Heart right ventricle (tissue), 16 donors: ENCODE measurements around the gene RNF222. TPM values are rescaled to one million over a fixed set of nuclear protein-coding genes. Genes with fewer than 3 reads are reported as not detected.
A peak's percentile ranks its signal among the peaks of the same experiment; 100 is the strongest.

Experiments used
- ATAC-seq, 8 donors: fragments of 200-7000 bp; cut with Tn5 transposase; one replicate each; pipeline ENCODE4 v1.9.1; 2020; ENCODE audit warnings: mild to moderate bottlenecking in 8 of 8, moderate library complexity in 8 of 8, moderate number of reproducible peaks in 1 of 8
- DNase-seq, 2 donors: peaks; one replicate each; pipeline ENCODE4 v3.0.0-alpha.2; 2020
- H3K27ac ChIP-seq, 10 donors: fragments of 200-600 bp; sonication (generic) in 2 of 10; one replicate each; pipeline versions ENCODE4 v1.5.0 to v1.8.0; 2020 to 2022; ENCODE audit warnings: mild to moderate bottlenecking in 3 of 10
- H3K27me3 ChIP-seq, 7 donors: fragments of 200-600 bp; one replicate each; pipeline ENCODE4 v1.8.0; 2021 to 2022; ENCODE audit warnings: mild to moderate bottlenecking in 2 of 7
- H3K36me3 ChIP-seq, 9 donors: fragments of 200-600 bp; sonication (generic) in 1 of 9; one replicate each; pipeline versions ENCODE4 v1.5.0 to v1.8.0; 2020 to 2022; ENCODE audit warnings: mild to moderate bottlenecking in 2 of 9
- H3K4me1 ChIP-seq, 9 donors: fragments of 200-600 bp; sonication (generic) in 1 of 9; one replicate each; pipeline versions ENCODE4 v1.5.0 to v1.8.0; 2020 to 2022; ENCODE audit warnings: mild to moderate bottlenecking in 4 of 9
- H3K4me3 ChIP-seq, 10 donors: fragments of 200-600 bp; sonication (generic) in 2 of 10; one replicate each; pipeline versions ENCODE4 v1.5.0 to v1.8.0; 2020 to 2022; ENCODE audit warnings: mild to moderate bottlenecking in 7 of 10, moderate library complexity in 2 of 10
- H3K9me3 ChIP-seq, 11 donors: fragments of 200-600 bp in 10 of 11; sonication (generic) in 2 of 11; one replicate each; pipeline versions ENCODE4 v1.5.0 to v1.8.0; 2013 to 2022; ENCODE audit warnings: mild to moderate bottlenecking in 2 of 11, control low read depth in 1 of 11, moderate library complexity in 1 of 11
- WGBS, 2 donors: extraction: QIAGEN DNeasy Blood & Tissue Kit; methylation state at CpG; one replicate each; pipeline ENCODE4 v1.1.7; 2013; ENCODE audit warnings: inconsistent platforms in 1 of 2; 5-methylcytosine and 5-hydroxymethylcytosine counted together
- intact Hi-C, 10 donors: fragments of 100-400 bp; cut with DNase I; formaldehyde crosslinking; loops; one replicate each; pipeline versions ENCODE4 v1.11.1 to v1.14.2; 2022
- polyA plus RNA-seq, 2 donors: library from polyadenylated mRNA; stranded (reverse); fragments of 200-250 nt; gene quantifications; one replicate each; pipeline ENCODE4 v1.2.3, GENCODE V29; 2013
- total RNA-seq, 10 donors: library from RNA; stranded (reverse); fragmentation: NEBNext Ultra II Directional in 3 of 10; extraction: Animal tissue kit (Norgen Biotek cat#: 25700) in 3 of 10; gene quantifications; one replicate each; pipeline versions ENCODE4 v1.2.1 to v1.2.4, GENCODE V29; 2021 to 2023
- TF ChIP-seq, protein P1 (sequence below), 9 donors: fragments of 200-600 bp; sonication (generic) in 2 of 9; IDR thresholded peaks; one replicate each; pipeline versions ENCODE4 v1.5.0 to v1.8.0; 2021 to 2022; ENCODE audit warnings: antibody characterized with exemption in 9 of 9, mild to moderate bottlenecking in 5 of 9, moderate library complexity in 1 of 9
- donor health status: Arrhythmogenic right ventricular cardiomyopathy.
- donor health status: ischemic (EF 13 %, LVEDD 7.1; RV severe dilation, severe dysfunction).
- donor health status: healthy with polysubstance abuse.
- donor health status: DM: no; HTN: yes; CAD: no.
- donor health status: DM: no; HTN: no; CAD: no.
- donor health status: ischemic (EF 25% LVEDD 6.9; RV normal size, moderate dysfunction).
- donor health status: ischemic (EF 25% LVEDD 5.7; RV mildly dilated, moderate dysfunction).
- donor health status: healthy.
- donor health status: DM: yes; HTN: yes; CAD: no.
- donor health status: Ischemic cardiomyopathy.
- donor health status: ischemic (EF 35%, LVEDD 5.7; RV mildly dilated, moderate dysfunction).
- donor health status: nonischemic (EF 11% LVEDD 7.7; RV severe dilation, severe dysfunction).
- donor health status: DM: yes; HTN: yes; CAD: no.
- donor health status: PGD.
- donor health status: ischemic (EF 29% LVEDD 5.4; RV normal size, mild dysfunction).
- donor health status: nonischemic (EF 23%, LVEDD 6.1; RV moderate dilation, normal function).

RNF222 gene
- total and polyA plus RNA-seq, 12 donors: not detected

DNA sequence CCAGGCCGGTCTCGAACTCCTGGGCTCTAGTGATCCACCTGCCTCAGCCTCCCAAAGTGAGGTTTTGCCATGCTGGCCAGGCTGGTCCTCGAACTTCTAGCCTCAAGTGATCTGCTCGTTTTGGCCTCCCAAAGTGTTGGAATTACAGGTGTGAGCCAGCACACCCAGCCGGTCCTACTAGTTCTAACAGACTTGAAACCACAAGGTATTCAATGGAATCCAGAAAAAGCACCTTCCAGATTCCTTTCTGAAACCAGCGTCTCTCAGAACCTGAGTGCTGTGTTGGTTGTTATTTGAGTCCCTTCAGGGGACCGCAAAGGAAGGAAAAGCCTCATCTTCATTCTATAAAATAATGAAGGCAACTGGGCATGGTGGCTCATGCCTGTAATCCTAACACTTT, 25.2 kb downstream of the RNF222 start:
- peaks cover 0 to 54% (median 16%) of the 10 kb centered on the region in 9 donors for H3K36me3 ChIP-seq
- H3K27ac ChIP-seq: peak overlapping the region in 6 of 10 donors; percentile 27 to 64 (median 40)
- DNase-seq: no peak
- peaks cover 3 to 47% (median 36%) of the 10 kb centered on the region in 9 donors for H3K4me1 ChIP-seq
- no peak for ATAC-seq
- intact Hi-C loops: loop anchor here in 1 of 10 donors (10.0 kb wide), 1 partner anchor 148 kb away; no protein-coding TSS in a partner anchor
- H3K4me3 ChIP-seq: no peak overlapping the region
- TF ChIP-seq, protein P1, sequence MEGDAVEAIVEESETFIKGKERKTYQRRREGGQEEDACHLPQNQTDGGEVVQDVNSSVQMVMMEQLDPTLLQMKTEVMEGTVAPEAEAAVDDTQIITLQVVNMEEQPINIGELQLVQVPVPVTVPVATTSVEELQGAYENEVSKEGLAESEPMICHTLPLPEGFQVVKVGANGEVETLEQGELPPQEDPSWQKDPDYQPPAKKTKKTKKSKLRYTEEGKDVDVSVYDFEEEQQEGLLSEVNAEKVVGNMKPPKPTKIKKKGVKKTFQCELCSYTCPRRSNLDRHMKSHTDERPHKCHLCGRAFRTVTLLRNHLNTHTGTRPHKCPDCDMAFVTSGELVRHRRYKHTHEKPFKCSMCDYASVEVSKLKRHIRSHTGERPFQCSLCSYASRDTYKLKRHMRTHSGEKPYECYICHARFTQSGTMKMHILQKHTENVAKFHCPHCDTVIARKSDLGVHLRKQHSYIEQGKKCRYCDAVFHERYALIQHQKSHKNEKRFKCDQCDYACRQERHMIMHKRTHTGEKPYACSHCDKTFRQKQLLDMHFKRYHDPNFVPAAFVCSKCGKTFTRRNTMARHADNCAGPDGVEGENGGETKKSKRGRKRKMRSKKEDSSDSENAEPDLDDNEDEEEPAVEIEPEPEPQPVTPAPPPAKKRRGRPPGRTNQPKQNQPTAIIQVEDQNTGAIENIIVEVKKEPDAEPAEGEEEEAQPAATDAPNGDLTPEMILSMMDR (IDR thresholded peaks at IDR 0.05): no peak
- no peaks in the 10 kb centered on the region for H3K27me3 ChIP-seq
- 86 to 87% methylated on average over 7 of the region's 7 CpGs for WGBS, 2 donors
- H3K9me3 ChIP-seq: no peaks in the 10 kb centered on the region

- Histone ChIP-seq H3K36me3 (peaks cover 0 to 50% (median 15%) of the 10 kb centered on the region in 9 donors), H3K4me3 (no peak overlapping the region), H3K9me3 (no peaks in the 10 kb centered on the region), H3K27ac (peak overlapping the region in 8 of 10 donors; percentile 23 to 64 (median 40)), H3K4me1 (peaks cover 3 to 45% (median 35%) of the 10 kb centered on the region in 9 donors), H3K27me3 (no peaks in the 10 kb centered on the region)
- DNase-seq (no peak), ATAC-seq (peak in 2 of 8 donors; percentile 7 to 38)
- 51 to 55% methylated on average over 4 of the region's 4 CpGs for WGBS, 2 donors
- intact Hi-C loops: loop anchor here in 1 of 10 donors (10.0 kb wide), 1 partner anchor 147 kb away; no protein-coding TSS in a partner anchor
- TF ChIP-seq, protein P1 (IDR thresholded peaks at IDR 0.05): no peak
These were observed 25.8 kb downstream of the RNF222 start for GRCh38 chr17:8371786-8372185.

GRCh38 chr17:8369944-8370343, 27.7 kb downstream of the RNF222 start:
- no peaks in the 10 kb centered on the region for H3K27me3 ChIP-seq
- no peaks in the 10 kb centered on the region for H3K9me3 ChIP-seq
- H3K4me3 ChIP-seq: no peak overlapping the region
- peaks cover 9 to 51% (median 37%) of the 10 kb centered on the region in 9 donors for H3K4me1 ChIP-seq
- DNase-seq: no peak
- peaks cover 0 to 53% (median 15%) of the 10 kb centered on the region in 9 donors for H3K36me3 ChIP-seq
- intact Hi-C loops: loop anchor here in 6 of 10 donors (5.0 to 10.0 kb wide), 4 partner anchors 43 to 145 kb away; partner anchors contain the start of gene ARHGEF15 (in 3 of the 6)
- no peak for ATAC-seq
- H3K27ac ChIP-seq: peak overlapping the region in 2 of 10 donors; percentile 33 to 64
- 91 to 92% methylated on average over 8 of the region's 8 CpGs for WGBS, 2 donors
- TF ChIP-seq, protein P1 (IDR thresholded peaks at IDR 0.05): no peak

DNA sequence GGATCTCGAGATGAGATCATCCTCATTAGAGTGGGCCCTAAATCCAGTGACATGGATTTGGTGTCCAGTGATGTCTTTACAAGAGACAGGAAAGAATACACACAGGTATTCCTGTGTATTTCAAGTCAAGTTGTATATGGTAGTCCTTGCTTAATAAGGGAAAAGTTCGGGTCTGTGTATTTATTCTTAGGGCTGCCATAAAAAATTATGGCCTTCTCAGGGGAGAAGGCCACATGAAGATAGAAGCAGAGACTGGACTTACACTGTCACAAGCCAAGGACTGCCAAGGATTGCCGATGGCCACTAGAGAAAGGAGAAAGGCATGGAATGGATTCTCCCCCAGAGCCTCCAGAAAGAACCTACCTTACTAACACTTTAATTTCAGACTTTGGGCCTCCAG, 29.4 kb downstream of the RNF222 start:
- Histone ChIP-seq H3K4me1 (peaks cover 9 to 56% (median 42%) of the 10 kb centered on the region in 9 donors), H3K4me3 (no peak overlapping the region), H3K27me3 (no peaks in the 10 kb centered on the region), H3K27ac (peak overlapping the region in 4 of 10 donors; percentile 27 to 49 (median 40)), H3K36me3 (peaks cover 0 to 63% (median 15%) of the 10 kb centered on the region in 9 donors), H3K9me3 (no peaks in the 10 kb centered on the region)
- intact Hi-C loops: loop anchor here in 5 of 10 donors (5.0 to 10.0 kb wide), 3 partner anchors 41 to 56 kb away; partner anchors contain the start of gene ARHGEF15 (in 3 of the 5)
- no peak for DNase-seq
- no peak for ATAC-seq
- TF ChIP-seq, protein P1 (IDR thresholded peaks at IDR 0.05): no peak
- 89 to 96% methylated on average over 3 of the region's 3 CpGs for WGBS, 2 donors
